ENCODE data around the gene SLC18A2. TPM values are rescaled to one million over a fixed set of nuclear protein-coding genes. Genes with fewer than 3 reads are reported as not detected.

Gene SLC18A2
- total RNA-seq, 1 experiment from 2014 or later: not detected

GRCh38 chr10:117320050-117320665, 79.2 kb downstream of the SLC18A2 start:
- H3K4me3 ChIP-seq: no peak overlapping the region
- no peak for DNase-seq (ENCODE audit: low read depth in 1 of 2, low spot score in 2 of 2)
- no peaks in the 10 kb centered on the region; the same call in 1 of the 2 replicates for H3K4me1 ChIP-seq (replicated peaks)
- no peaks in the 10 kb centered on the region for H3K27me3 ChIP-seq (replicated peaks)
- peaks cover 11% of the 10 kb centered on the region; the same call in 1 of the 2 replicates for H3K36me3 ChIP-seq
- H3K27ac ChIP-seq: no peak overlapping the region
- H3K9me3 ChIP-seq (replicated peaks): no peaks in the 10 kb centered on the region

- Histone ChIP-seq H3K9me3 (replicated peaks) (no peaks in the 10 kb centered on the region), H3K4me1 (replicated peaks) (no peaks in the 10 kb centered on the region; the same call in 1 of the 2 replicates), H3K4me3 (no peak overlapping the region), H3K27ac (no peak overlapping the region), H3K36me3 (peaks cover 14% of the 10 kb centered on the region), H3K27me3 (replicated peaks) (no peaks in the 10 kb centered on the region)
- DNase-seq (ENCODE audit: low read depth in 1 of 2, low spot score in 2 of 2): no peak
These were observed 81.3 kb downstream of the SLC18A2 start for GRCh38 chr10:117322260-117322659.

- Histone ChIP-seq H3K27ac (no peak overlapping the region), H3K4me3 (no peak overlapping the region), H3K27me3 (replicated peaks) (no peaks in the 10 kb centered on the region), H3K4me1 (replicated peaks) (no peaks in the 10 kb centered on the region; the same call in 1 of the 2 replicates), H3K9me3 (replicated peaks) (no peaks in the 10 kb centered on the region), H3K36me3 (peaks cover 4% of the 10 kb centered on the region)
- DNase-seq (ENCODE audit: low read depth in 1 of 2, low spot score in 2 of 2): no peak
These were observed 83.5 kb downstream of the SLC18A2 start for GRCh38 chr10:117324367-117324766.

- no peak overlapping the region for H3K27ac ChIP-seq
- no peak for DNase-seq (ENCODE audit: low read depth in 1 of 2, low spot score in 2 of 2)
- H3K36me3 ChIP-seq: peaks cover 4% of the 10 kb centered on the region
- H3K27me3 ChIP-seq (replicated peaks): no peaks in the 10 kb centered on the region
- H3K4me3 ChIP-seq: no peak overlapping the region
- no peaks in the 10 kb centered on the region for H3K9me3 ChIP-seq (replicated peaks)
- no peaks in the 10 kb centered on the region; the same call in 1 of the 2 replicates for H3K4me1 ChIP-seq (replicated peaks)
These were observed 86.3 kb downstream of the SLC18A2 start for GRCh38 chr10:117327262-117327661.

Other genes with a start within 250 kb of the SLC18A2 start
- gene SHTN1, start 235.9 kb upstream of the SLC18A2 start, total RNA-seq (2014; rRNA removed; shearing (Covaris generic)): 5.5 and 6.5 TPM in 2 replicates
- gene VAX1, start 102.8 kb upstream of the SLC18A2 start, total RNA-seq (2014; rRNA removed; shearing (Covaris generic)): not detected in 2 replicates
- not detected in 2 replicates for gene KCNK18, start 43.6 kb upstream of the SLC18A2 start, total RNA-seq (2014; rRNA removed; shearing (Covaris generic))
- gene PDZD8, start 134.3 kb downstream of the SLC18A2 start, total RNA-seq (2014; rRNA removed; shearing (Covaris generic)): 17.9 and 21.2 TPM in 2 replicates